Endodermal cell (in vitro differentiated cells): ENCODE measurements around the gene NETO2. TPM values are rescaled to one million over a fixed set of nuclear protein-coding genes. Genes with fewer than 3 reads are reported as not detected.
A peak's percentile ranks its signal among the peaks of the same experiment; 100 is the strongest.

Source experiments
- DNase-seq: peaks from one replicate; pipeline ENCODE4 v3.0.0-alpha.2; 2017
- H3K27ac ChIP-seq: 2 replicates; pipeline ENCODE4 v1.5.1; 2013; ENCODE audit warnings: mild to moderate bottlenecking, low read depth, low read length, moderate library complexity
- H3K27me3 ChIP-seq: 2 replicates; pipeline ENCODE4 v1.6.1; 2013; ENCODE audit warnings: mild to moderate bottlenecking, low read length, moderate library complexity; ENCODE audit not compliant: insufficient read depth, control insufficient read depth, poor library complexity, severe bottlenecking
- H3K36me3 ChIP-seq: 2 replicates; pipeline ENCODE4 v1.7.0; 2013; ENCODE audit warnings: mild to moderate bottlenecking, low read length, moderate library complexity; ENCODE audit not compliant: control insufficient read depth, insufficient read depth
- H3K4me1 ChIP-seq: one replicate; pipeline ENCODE4 v1.7.0; 2013; ENCODE audit warnings: low read length; ENCODE audit not compliant: control insufficient read depth, insufficient read depth
- H3K4me3 ChIP-seq: 2 replicates; pipeline ENCODE4 v1.5.1; 2013; ENCODE audit warnings: mild to moderate bottlenecking, low read length, moderate library complexity
- H3K9ac ChIP-seq: 2 replicates; pipeline ENCODE4 v1.6.1; 2013; ENCODE audit warnings: mild to moderate bottlenecking, low read length, moderate library complexity; ENCODE audit not compliant: poor library complexity, severe bottlenecking; ENCODE audit errors: extremely low read depth
- H3K9me3 ChIP-seq: 2 replicates; pipeline ENCODE4 v1.6.1; 2013; ENCODE audit warnings: mild to moderate bottlenecking, low read length, moderate library complexity; ENCODE audit not compliant: control insufficient read depth
- H3K27ac Mint-ChIP-seq: 2 replicates; pipeline ENCODE4 v1.8.0; 2020; ENCODE audit warnings: mixed read lengths
- H3K27me3 Mint-ChIP-seq: 2 replicates; pipeline ENCODE4 v1.8.0; 2021; ENCODE audit warnings: mild to moderate bottlenecking, mixed read lengths; ENCODE audit not compliant: insufficient read depth
- H3K36me3 Mint-ChIP-seq: 2 replicates; pipeline ENCODE4 v1.8.0; 2020; ENCODE audit warnings: low read depth, mixed read lengths
- H3K4me1 Mint-ChIP-seq: 2 replicates; pipeline ENCODE4 v1.8.0; 2020; ENCODE audit warnings: mixed read lengths
- H3K4me3 Mint-ChIP-seq: 2 replicates; pipeline ENCODE4 v1.8.0; 2020; ENCODE audit warnings: mild to moderate bottlenecking, moderate library complexity, mixed read lengths
- H3K9me3 Mint-ChIP-seq: 2 replicates; pipeline ENCODE4 v1.8.0; 2020; ENCODE audit warnings: mild to moderate bottlenecking, mixed read lengths
- WGBS, 2 experiments: methylation state at CpG; one replicate each; pipeline versions ENCODE4 v1.1.5 to v1.1.7; 2013; ENCODE audit warnings: missing lambda C conversion rate in 2 of 2, mixed read lengths in 1 of 2; ENCODE audit not compliant: insufficient coverage in 1 of 2, insufficient read length in 1 of 2; 5-methylcytosine and 5-hydroxymethylcytosine counted together
- total RNA-seq, 2 donors: library from RNA; stranded (reverse); fragmentation: NEBNext Ultra II Directional in 1 of 2; extraction: Animal tissue kit (Norgen Biotek cat#: 25700) in 1 of 2; gene quantifications; 2 replicates in 1 of 2; 3 replicates in 1 of 2; pipeline ENCODE4 v1.2.1, GENCODE V29; 2021
- TF ChIP-seq, protein P1 (sequence below): fragments of 200-600 bp; sonication (generic); conservative IDR thresholded peaks from 2 replicates; pipeline ENCODE4 v1.5.0; 2021; ENCODE audit warnings: antibody characterized with exemption, mild to moderate bottlenecking

Gene NETO2
- total RNA-seq, 2 donors from 2014 or later: 18.4 to 36.3 TPM

- Histone ChIP-seq H3K4me1 (no peaks in the 10 kb centered on the region), H3K27ac (no peak overlapping the region), H3K9ac (no peak overlapping the region), H3K4me3 (no peak overlapping the region), H3K27me3 (no peaks in the 10 kb centered on the region), H3K9me3 (no peaks in the 10 kb centered on the region), H3K36me3 (no peaks in the 10 kb centered on the region)
- peaks cover 6% of the 10 kb centered on the region for H3K4me1 Mint-ChIP-seq
- no peak for DNase-seq
- H3K36me3 Mint-ChIP-seq: no peaks in the 10 kb centered on the region
- no peaks in the 10 kb centered on the region for H3K9me3 Mint-ChIP-seq
- H3K27me3 Mint-ChIP-seq: peaks cover 7% of the 10 kb centered on the region
- WGBS, 2 experiments: 80 to 84% methylated on average over 5 to 8 of the region's 8 CpGs
- TF ChIP-seq, protein P1, sequence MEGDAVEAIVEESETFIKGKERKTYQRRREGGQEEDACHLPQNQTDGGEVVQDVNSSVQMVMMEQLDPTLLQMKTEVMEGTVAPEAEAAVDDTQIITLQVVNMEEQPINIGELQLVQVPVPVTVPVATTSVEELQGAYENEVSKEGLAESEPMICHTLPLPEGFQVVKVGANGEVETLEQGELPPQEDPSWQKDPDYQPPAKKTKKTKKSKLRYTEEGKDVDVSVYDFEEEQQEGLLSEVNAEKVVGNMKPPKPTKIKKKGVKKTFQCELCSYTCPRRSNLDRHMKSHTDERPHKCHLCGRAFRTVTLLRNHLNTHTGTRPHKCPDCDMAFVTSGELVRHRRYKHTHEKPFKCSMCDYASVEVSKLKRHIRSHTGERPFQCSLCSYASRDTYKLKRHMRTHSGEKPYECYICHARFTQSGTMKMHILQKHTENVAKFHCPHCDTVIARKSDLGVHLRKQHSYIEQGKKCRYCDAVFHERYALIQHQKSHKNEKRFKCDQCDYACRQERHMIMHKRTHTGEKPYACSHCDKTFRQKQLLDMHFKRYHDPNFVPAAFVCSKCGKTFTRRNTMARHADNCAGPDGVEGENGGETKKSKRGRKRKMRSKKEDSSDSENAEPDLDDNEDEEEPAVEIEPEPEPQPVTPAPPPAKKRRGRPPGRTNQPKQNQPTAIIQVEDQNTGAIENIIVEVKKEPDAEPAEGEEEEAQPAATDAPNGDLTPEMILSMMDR: peak; percentile 21
- H3K4me3 Mint-ChIP-seq: no peak overlapping the region
- H3K27ac Mint-ChIP-seq: no peak overlapping the region
Observed at GRCh38 chr16:47045023-47045422, 98.7 kb downstream of the NETO2 start.

GRCh38 chr16:47043970-47044684 is 99.6 kb downstream of the NETO2 start:
- Histone ChIP-seq H3K27ac (no peak overlapping the region), H3K9ac (no peak overlapping the region), H3K9me3 (no peaks in the 10 kb centered on the region), H3K4me3 (no peak overlapping the region), H3K36me3 (no peaks in the 10 kb centered on the region), H3K27me3 (no peaks in the 10 kb centered on the region), H3K4me1 (no peaks in the 10 kb centered on the region)
- no peak for DNase-seq
- TF ChIP-seq, protein P1: no peak
- Mint-ChIP-seq H3K27me3 (peaks cover 10% of the 10 kb centered on the region), H3K36me3 (no peaks in the 10 kb centered on the region), H3K4me1 (peaks cover 6% of the 10 kb centered on the region), H3K27ac (no peak overlapping the region), H3K9me3 (no peaks in the 10 kb centered on the region), H3K4me3 (no peak overlapping the region)
- 93 to 94% methylated on average over 7 to 8 of the region's 8 CpGs for WGBS, 2 experiments

GRCh38 chr16:47043200-47043599 is 100.5 kb downstream of the NETO2 start:
- TF ChIP-seq, protein P1: no peak
- H3K9ac ChIP-seq: no peak overlapping the region
- no peak overlapping the region for H3K27ac ChIP-seq
- Mint-ChIP-seq H3K36me3 (no peaks in the 10 kb centered on the region), H3K27ac (no peak overlapping the region), H3K4me1 (peaks cover 6% of the 10 kb centered on the region), H3K9me3 (no peaks in the 10 kb centered on the region), H3K27me3 (peaks cover 13% of the 10 kb centered on the region), H3K4me3 (no peak overlapping the region)
- no peaks in the 10 kb centered on the region for H3K27me3 ChIP-seq
- no peaks in the 10 kb centered on the region for H3K36me3 ChIP-seq
- no peaks in the 10 kb centered on the region for H3K4me1 ChIP-seq
- WGBS, 2 experiments: 96 to 100% methylated on average over 5 to 8 of the region's 8 CpGs
- no peaks in the 10 kb centered on the region for H3K9me3 ChIP-seq
- no peak overlapping the region for H3K4me3 ChIP-seq
- no peak for DNase-seq
